GM11168 (cell line): ENCODE measurements around the gene WAPL.

Experiments
- in situ Hi-C: fragments of 300-500 bp; cut with MboI; formaldehyde crosslinking; loops from one replicate; pipeline ENCODE4 v1.12.0; 2022; ENCODE audit warnings: low sequenced_read_pairs; ENCODE audit not compliant: unreplicated experiment

Gene WAPL

DNA sequence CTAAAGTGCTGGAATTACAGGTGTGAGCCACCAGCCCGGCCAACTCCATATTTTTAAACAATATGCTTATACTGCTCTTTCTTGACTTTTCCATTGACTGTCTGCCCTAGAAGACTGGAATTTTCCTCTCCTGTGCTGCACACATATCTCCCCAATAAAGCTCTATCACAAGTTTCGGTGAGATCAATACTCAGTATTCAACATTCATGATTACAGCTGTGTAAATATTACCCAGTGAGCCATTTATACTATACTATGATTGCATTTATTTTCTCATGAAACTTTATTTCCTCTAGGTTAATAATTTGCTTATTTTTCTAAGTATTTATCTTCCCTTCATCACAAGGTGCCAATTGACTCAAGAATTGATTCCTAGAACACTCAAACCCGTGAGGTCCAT is 106.5 kb downstream of the WAPL start:
- in situ Hi-C loops = no loop called here

DNA sequence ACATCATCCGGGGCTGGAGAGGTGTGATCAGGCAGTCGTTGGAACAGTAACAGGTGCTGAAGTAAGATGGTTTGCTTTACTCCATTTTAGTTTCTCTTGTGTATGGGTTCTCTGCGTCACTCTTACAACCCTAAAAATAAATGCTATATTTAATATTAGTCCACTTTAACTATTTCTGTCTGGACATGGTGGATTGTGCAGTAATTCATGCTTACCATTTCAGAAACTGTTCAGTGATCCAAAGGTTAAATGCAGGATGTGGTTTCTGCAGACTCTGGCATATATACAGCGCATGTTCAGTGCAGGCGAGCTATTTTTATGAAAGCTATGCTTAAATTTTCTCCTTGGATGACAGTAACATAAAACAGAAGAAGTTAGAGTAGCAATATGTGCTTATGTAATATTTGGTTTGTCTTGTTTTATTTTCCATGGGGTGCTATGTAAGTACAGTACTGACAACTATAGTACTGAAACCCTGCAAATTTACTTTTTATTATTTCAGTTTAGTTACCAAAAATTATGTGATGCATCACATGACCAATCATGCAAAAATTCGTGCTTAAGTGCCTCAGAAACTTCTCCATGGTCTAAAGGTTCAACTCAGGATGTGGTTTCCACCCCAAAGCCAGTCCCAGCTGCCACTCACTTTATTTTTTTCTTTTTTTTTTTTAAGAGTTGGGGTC is 108.4 kb downstream of the WAPL start:
- in situ Hi-C loops = no loop called here

DNA sequence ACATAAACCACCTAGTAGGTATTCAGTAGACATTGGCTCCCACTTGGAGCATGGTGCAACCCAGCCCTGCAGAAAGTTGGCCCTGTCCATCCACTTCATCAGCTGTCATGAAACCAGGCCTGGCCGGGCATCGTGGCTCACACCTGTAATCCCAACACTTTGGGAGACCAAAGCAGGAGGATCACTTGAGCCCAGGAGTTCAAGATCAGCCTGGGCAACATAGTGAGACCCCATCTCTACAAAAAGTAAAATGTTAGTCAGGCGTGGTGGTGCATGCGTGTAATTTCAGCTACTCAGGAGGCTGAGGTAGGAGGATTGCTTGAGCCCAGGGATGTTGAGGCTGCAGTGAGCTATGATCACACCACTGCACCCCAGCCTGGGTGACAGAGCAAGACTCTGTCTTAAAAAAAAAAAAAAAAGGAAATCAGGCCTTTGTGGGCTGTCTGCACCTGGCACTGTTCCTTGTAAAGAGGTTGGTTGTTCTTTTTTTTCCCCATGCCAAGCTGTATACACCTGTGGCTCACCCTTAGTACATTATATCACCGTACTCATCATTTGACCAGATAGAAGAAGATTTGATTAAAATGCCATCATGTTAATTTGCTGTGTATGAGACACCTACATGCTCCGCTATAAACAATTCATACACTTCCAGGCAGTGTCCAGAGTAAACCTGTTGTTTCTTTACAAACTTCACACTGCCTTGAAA is 109.6 kb downstream of the WAPL start:
- in situ Hi-C loops = no loop called here

DNA sequence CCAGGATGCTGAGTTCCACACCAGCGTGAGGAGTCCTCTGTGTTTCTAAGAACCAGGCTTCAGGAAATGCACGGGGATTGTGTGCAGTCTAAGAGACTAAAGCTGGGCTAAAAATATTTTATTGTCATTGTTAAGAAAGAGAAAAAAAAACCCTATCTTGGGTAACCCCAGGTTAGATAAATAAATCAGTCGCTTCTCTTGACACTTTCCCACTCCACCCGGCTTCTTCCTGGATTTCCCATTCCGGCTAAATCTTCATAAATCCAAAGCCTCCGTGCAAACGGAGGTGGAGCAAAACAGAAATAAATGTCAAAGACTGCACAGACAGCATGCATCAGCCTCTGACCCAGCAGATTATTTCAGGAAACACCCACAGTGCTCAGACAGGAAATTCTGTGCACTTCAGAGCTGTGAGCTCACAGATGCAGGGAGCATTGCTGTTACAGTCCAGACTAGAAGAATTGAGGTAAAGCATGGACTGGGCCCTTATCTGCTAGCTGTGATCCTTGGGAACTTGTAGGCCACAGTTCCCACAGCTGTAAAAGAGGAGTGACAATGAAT is 110.2 kb downstream of the WAPL start:
- in situ Hi-C loops = no loop called here

DNA sequence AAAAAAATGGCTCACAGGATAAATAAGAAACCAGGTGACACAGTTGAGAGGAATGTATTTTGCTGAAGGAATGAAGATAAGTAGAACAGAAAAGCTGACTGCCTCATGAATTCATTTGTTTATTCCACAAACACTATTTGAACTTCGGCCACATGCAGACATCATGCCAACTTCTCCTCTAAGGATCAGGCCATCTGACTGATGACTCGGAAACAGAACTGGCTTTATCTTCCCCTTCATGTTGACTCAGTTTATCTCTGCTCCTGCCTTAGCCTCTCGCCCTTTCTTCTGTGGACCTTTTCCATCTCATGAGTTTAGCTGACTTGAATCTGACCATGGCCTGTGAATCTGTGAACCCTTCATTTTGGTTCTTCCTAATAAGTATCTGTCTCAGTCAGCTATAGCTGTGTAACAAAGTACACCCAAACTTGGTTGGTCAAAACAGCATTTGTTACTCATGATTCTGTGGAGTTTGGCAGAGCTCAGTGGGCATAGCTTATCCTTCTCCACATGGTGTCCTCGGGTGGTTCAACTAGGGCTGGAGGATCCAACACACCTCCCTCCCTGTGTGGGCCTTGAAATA is 111.0 kb downstream of the WAPL start:
- in situ Hi-C loops = no loop called here

DNA sequence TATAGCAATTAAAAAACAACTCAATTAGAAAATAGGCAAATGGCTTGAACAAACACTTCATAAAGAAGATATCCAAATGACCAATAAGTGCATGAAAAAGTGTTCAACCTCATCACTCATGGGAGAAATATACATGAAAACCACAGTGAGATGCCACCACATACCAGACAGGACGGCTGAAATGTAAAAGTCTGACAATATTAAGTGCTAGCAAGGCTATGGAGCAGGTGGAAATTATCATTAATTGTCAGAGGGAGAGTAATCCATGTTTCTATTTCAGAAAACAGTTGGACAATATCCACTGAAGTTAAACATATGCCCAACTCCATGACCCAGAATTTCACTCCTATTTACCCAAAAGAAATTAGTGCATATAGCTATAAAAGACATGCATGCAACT is 112.4 kb downstream of the WAPL start:
- in situ Hi-C loops = no loop called here

DNA sequence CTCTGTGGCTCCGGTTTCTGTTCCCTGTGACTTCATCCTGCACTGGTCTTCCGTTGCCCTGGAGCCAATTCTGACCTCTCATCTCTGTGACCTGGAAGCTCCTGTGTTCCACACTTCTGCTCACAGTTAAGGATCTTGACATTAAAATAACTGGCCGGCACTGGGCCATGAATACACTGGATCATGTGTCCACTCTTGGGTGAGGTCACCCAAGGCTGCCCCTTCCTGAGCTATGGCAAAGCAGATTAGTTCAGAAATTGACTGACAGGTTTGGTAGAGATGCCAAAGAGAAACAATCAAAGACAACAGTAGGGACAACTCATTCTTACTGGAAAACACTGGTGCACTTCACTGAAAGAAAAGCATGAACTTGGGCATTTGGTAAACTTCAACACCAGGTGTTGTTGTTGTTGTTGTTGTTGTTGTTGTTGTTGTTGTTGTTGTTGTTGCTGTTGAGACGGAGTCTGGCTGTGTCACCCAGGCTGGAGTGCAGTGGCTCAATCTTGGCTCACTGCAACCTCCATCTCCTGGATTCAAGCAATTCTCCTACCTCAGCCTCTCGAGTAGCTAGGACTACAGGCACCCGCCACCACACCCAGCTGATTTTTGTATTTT is 118.3 kb downstream of the WAPL start:
- in situ Hi-C loops = no loop called here

DNA sequence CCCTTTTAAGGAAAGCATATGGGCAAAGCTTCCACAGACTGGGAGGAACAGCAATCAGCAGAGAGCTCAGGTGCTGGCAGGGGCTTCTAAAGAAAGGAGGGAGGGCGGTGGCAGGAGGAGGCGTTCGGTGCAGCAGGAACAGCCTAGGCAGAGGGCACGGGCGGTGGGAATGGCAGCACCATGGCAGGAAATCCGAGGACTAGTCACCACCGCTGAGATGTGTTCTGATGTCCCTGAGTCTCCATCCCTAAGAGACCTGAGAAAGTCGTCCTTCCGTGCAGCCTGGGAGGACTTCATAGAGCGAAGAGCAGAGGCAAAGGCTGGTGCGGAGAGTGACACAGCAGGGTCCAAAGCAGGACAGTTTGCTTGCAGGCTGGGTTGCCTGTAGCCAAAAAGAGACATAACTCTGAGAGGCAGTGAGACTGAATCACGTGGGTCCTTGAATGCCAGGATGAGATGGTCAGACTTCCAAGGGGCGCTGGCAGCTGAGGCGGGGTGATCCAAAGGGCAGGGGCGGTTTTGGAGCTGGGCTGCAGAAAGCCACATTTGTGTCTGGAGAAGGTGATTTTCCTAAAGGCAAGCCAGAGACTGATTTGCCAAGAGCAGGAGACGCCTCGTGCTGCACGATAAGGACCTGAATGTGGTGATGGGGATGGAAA is 119.2 kb downstream of the WAPL start:
- in situ Hi-C loops = no loop called here

DNA sequence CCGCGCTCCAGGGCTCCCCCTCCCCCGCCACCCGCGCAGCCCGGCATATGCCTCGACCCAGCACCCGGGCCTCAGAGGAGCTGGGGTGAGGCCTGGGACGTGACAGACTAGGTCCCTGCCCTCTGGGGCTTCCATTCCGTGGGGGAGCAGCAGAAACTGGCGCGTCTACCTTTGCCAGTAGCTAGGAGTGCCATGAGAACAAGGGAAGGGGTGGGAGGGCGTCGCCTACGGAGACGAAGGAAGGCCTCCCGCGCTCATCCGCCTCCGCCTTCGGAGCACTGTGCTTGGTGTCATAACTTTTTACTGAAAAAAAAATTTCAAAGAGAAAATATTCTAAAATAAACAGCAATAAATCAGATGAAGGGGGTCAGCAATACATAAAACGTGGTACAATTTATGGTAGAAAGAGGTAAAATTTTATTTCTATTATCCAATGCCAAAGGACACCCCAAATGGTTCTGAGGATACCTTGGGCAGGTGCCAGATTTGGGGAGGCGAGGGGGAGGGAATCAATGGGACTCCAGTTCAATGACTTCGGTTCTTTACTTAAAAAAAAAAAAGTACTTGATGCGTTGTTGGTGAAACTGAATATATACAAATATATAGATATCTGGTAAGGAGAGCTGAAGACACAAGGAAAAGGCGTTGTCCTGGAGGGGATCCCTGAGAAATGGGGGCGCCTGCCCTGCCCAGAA is 119.9 kb downstream of the WAPL start:
- in situ Hi-C loops = no loop called here

DNA sequence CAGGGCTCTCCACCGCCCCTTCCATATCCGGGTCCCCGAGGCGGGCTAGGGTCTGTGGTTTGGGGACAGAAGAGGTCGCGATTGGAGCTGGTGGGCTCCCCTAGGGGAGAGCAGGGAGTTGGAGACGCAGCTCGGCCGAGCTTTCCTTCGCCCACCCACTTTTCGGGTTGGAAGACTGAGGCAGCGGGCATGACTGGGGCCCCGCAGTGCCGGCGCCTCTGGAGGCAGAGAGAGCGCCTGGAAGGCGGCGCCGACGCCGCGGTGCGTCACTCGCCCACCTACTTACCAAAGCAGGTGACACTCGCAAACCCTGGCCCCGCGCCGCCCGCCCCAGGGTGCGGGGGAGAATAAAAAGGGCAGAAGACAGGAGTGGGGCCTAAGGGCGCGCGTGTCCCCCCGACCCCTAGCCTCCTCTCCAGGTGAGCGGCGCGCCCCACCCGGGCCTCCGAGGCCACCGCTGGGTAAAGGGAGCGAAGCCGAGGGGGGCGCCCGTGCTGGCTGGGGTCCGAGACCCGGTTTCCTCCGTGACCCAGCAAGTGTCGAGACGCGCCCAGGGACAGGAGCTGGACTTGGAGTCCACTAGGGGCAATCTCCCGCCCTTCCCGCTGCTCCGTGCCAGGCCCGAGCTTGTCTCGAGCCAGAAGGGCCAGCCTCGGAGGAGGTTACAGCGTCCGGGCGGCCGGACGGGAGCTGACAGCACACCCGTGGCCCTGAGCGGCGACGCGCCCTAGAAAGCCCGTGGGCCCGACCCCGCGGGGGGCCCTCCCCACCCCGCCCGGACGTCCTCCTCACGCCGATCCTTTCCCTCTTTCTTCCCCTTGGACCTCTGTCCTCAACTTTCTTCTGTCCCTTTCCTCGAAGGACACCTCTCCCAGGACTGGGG is 120.6 kb downstream of the WAPL start:
- in situ Hi-C loops = no loop called here

DNA sequence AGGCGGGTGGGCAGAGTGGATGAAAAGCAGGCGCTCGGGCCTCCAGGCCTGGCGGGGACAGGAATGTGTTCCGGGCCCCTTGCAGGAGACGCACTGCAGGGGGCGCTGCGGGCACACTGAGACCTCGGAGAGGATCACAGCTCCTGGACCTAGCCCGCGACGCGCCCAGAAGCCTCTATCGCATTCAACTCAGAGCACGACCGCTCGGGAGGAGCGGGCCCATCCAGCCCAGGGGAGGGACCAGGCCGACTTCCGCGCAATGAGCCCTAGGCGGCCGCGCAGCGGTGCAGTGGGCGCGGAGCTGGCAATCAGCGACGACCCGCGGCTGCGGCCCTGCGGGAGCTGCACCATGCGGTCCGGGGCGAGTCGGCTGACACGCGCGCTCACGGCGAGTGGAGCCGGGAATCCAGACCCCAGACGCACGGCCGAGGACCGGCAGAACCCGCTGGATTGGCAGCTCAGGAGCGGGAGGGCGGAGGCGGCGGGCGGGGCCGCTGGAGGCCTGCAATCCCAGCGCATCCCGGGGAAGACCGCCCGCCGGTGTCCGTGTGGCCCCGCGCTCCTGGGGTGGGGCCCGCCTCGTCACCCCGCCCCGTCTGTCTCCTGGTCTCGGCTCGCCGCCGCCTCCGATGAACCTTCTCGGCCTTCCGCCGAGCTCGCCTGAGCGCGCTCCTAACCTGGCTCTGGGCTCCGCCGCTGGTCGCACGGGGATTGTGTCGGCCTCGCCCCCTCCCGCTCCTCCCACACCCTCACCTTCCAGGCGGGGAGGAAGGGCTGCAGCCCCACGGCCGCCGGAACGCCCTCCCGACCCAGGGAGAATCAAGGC is 121.5 kb downstream of the WAPL start:
- in situ Hi-C loops = loop anchor here (5.0 kb wide), 1 partner anchor 187 kb away; no protein-coding TSS in a partner anchor

DNA sequence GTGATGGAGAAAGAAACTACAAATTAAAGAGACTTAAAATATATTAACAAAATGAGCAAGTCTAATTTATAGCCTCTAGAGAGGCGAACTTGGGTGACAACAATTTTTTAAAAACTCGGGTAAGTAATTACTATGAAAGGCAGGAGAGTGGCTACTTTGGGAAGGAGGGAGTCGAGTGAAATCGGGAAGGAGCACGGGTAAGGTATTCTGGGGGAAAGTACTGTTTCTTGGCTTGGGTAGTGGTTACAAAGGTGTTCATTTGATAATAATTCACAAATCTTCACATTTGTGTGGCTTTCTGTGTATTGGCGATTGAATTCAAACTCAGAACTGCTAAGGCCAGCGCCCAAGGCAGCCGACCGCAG is 122.1 kb downstream of the WAPL start:
- in situ Hi-C loops = loop anchor here (5.0 kb wide), 1 partner anchor 188 kb away; no protein-coding TSS in a partner anchor

DNA sequence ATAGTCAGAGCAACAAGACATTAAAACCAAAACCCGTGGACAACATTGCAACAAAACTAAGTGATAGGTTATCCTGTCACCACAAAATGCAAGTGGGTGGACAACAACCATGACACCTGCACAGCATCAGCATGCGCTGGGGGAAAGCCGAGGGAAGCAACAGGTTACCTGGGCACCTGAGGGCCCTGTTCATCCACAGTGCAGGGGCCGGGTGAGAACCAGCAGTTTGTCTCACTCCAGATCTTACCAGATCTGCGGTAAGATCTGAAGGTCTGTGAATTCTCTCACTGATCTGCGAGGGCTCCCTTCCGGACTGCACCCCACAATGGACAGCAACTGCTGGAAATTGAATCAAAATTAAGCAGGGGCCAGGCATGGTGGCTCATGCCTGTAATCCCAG is 124.5 kb downstream of the WAPL start:
- in situ Hi-C loops = loop anchor here (5.0 kb wide), 1 partner anchor 190 kb away; no protein-coding TSS in a partner anchor

DNA sequence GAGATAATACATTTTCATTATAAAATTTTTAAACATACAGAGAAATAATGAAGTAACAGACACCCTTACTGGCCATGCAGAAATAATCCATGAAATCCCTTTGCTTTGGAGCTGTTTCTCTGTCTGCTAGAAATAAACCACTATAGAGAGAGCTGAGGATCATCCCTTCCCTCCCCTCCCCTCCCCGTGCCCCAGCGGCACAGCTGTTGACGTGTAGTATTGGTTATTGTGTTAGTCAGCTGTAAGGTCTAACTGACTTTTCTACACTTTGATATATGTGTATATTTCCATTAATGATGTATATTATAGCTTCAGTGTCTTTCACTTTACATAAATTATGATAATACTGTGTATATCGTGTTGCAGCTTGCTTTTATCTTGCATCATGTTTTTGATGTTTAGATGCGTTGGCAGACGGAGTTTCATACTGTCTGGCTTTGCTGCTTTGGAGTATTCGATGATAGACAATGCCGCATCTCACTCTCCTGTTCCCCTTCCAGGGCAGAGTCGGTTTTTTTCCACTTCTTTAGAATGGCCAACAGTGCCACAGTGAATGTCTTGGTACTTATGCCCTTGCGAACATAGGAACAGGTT is 127.6 kb downstream of the WAPL start:
- in situ Hi-C loops = no loop called here

DNA sequence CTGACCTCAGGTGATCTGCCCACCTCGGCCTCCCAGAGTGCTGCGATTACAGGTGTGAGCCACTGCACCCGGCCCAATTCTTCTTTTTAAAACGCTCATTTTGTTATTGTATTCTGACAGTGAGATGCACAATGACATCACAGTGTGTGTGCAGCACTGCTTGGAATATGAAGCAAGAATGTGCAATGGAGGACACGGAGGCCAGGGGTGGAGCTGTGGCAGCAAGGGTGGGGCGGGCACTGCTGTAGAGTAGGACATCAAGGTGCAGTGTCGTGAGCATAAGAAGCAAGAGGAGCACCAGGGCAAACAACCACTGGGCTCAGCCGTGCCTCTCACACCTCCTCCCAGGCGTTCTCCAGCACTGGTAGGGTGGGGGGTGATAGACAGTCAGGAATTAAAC is 128.2 kb downstream of the WAPL start:
- in situ Hi-C loops = no loop called here

DNA sequence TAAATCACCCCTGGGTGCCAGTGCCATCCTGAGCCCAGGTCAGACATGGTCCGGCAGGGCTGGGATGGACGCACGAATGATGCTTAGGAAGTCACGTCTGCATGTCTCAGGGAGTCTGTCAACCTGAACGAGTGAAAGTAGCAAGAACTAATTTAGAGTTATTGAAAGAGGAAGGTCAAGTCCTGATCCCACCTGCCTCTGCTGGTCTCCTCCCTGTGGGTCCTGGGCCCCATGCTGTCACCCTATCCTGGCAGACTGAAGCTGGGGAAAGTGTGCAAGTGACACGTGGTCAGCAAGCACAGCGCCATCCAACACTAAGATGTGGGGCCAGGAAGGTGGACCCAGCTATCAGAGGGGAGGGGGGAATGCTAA is 128.9 kb downstream of the WAPL start:
- in situ Hi-C loops = no loop called here

DNA sequence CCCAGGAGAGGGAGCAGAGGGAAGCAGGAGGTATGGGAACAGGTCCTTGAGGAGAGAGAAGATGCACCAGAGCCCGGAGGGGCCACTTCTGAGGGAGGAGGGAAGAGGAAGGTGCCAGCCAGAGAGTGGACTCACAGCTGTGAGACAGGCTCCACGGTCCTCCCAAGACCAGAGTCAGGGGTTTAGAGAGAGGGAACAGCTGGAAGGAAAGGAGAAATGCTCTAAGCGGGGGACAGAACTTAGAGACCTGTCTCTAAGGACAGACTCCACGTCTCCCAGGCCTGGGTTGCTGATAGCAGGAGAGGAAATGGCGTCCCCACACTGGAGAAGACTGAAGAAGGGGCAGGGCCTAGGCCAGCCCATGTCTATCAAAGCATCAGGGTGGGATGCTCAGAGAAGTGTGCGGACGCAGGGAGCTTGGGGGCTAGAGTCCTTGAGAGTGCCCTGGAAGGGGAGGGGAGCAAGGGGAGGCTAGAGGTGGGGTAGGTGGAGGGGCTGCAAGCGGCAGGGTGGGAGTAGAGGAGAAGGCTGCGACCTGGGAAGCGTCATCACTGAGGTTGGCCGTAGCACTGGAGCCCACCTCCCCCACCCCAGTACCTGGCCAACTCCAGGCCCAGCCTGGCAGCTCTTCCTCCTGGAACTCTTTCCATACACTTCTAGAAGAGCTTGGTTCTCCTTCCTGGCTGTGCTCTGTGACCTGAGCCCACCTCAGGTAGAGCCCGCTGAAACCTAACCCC is 129.4 kb downstream of the WAPL start:
- in situ Hi-C loops = no loop called here
